NT2/D1 (cell line): ENCODE data around the gene PTPN1.

Source experiments
- DNase-seq: peaks from one replicate; pipeline ENCODE4 v3.0.0-alpha.2; 2011; ENCODE audit warnings: low read depth, low spot score
- H3K27me3 ChIP-seq: 2 replicates; pipeline ENCODE4 v1.6.0; 2011; ENCODE audit warnings: mild to moderate bottlenecking; ENCODE audit not compliant: insufficient read length, insufficient read depth
- H3K36me3 ChIP-seq: 2 replicates; pipeline ENCODE4 v1.6.1; 2011; ENCODE audit warnings: mild to moderate bottlenecking, low read length, mixed read lengths; ENCODE audit not compliant: insufficient read depth, insufficient read length
- H3K4me1 ChIP-seq: 2 replicates; pipeline ENCODE4 v1.5.1; 2011; ENCODE audit not compliant: insufficient read depth, insufficient read length
- H3K4me3 ChIP-seq: 2 replicates; pipeline ENCODE4 v1.5.1; 2011; ENCODE audit warnings: low read depth; ENCODE audit not compliant: insufficient read length
- H3K9ac ChIP-seq: 2 replicates; pipeline ENCODE4 v1.6.0; 2011; ENCODE audit warnings: low read depth; ENCODE audit not compliant: insufficient read length
- H3K9me3 ChIP-seq: 2 replicates; pipeline ENCODE4 v1.5.1; 2011; ENCODE audit warnings: mild to moderate bottlenecking, low read length; ENCODE audit not compliant: insufficient read depth
- SUZ12 ChIP-seq: IDR thresholded peaks from 2 replicates; pipeline ENCODE4 v1.6.1; 2011; ENCODE audit not compliant: insufficient read length, insufficient read depth; ENCODE audit errors: extremely low read depth
- YY1 ChIP-seq: IDR thresholded peaks from 2 replicates; pipeline ENCODE4 v1.6.1; 2011; ENCODE audit not compliant: insufficient read length, insufficient read depth
- ZNF274 ChIP-seq: IDR thresholded peaks from 2 replicates; pipeline ENCODE4 v1.6.1; 2011; ENCODE audit warnings: mild to moderate bottlenecking, low read depth, low read length

Gene PTPN1

DNA sequence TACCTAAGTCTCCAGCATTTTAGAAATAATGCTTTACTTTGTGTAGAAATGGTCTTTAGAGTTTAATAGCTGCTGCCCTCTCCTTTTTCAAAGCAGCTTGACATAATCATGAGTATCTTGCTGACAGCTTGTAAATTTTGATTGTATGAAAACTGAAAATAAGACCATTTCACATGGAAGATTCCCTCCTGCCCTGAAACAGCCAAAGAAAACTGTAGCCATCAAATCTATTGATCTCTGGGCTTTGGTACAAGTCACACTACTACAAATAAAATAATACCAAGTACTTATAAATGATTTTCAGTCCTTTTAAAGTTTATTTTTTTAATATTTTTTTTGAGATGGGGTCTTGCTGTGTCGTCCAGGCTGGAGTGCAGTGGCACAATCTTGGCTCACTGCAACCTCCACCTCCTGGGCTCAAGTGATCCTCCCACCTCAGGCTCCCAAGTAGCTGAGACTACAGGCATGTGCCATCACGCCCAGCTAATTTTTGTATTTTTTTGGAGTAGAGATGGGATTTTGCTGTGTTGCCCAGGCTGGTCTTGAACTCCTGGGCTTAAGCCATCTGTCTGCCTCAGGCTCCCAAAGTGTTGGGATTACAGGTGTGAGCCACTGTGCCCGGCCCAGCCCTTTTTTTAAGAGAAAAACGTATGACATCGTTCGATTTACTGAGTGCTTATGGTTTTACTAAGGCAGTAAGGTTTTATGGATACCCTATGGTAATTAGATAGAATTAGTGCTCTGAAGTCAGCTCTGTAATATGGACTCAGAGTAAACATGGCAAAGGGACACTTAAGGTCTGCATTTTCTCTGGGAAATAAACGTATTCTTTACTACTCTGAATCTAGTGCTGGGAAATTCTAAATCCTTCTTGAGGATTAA lies 7.0 kb downstream of the PTPN1 start:
- Histone ChIP-seq H3K9ac (no peak overlapping the region), H3K4me1 (no peaks in the 10 kb centered on the region)

DNA sequence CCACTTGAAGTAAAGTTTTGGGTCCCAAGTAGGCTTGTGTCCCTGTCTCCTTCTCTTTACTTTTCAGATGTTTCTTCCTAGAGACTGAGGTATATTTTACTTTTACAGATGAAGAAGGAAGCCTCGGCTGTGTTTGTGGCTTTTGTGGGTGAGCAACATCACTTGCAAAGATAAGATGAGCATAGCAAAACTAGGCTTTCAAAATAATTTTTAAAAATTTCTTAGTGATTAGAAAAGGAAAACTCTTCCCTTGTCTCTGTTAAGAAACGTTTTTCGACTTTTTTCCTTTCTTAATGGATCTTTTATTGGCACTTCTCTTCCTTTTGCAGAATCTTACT lies 7.6 kb downstream of the PTPN1 start:
- no peak for DNase-seq
- H3K36me3 ChIP-seq = peaks cover 13% of the 10 kb centered on the region
- H3K9me3 ChIP-seq = no peaks in the 10 kb centered on the region
- no peaks in the 10 kb centered on the region for H3K27me3 ChIP-seq
- H3K4me3 ChIP-seq = no peak overlapping the region
- H3K9ac ChIP-seq = no peak overlapping the region
- H3K4me1 ChIP-seq = no peaks in the 10 kb centered on the region
- no peak for TF ChIP-seq ZNF274
- no peak for TF ChIP-seq YY1

More for the DNA sequence above, 7.0 kb downstream of the PTPN1 start:
- no peaks in the 10 kb centered on the region for H3K27me3 ChIP-seq
- TF ChIP-seq YY1 = no peak
- no peak for TF ChIP-seq SUZ12
- no peak for TF ChIP-seq ZNF274
- no peaks in the 10 kb centered on the region for H3K9me3 ChIP-seq
- no peak for DNase-seq
- H3K36me3 ChIP-seq = peaks cover 12% of the 10 kb centered on the region
- no peak overlapping the region for H3K4me3 ChIP-seq

DNA sequence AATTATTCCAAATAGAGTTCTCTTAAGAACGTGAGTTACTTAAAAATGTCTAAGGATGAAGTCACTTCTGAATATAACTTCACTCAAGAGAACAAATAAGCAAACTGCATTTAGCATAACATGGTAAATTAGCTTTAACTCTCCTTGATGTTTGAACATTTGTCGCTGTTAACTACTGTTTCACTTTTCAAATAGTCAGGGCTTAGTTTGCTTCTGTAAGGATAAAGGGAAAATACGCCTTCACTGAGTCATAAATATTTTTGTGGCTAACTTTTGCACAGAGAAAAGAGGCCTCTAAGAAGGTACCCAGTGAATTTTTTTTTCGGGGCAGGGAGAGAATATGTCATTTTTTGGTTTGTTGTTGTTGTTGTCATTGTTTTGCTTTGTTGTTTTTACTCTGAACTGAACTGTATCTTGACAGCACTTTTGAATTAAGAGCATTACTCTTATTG lies 8.1 kb downstream of the PTPN1 start:
- H3K9me3 ChIP-seq = no peaks in the 10 kb centered on the region
- DNase-seq = no peak
- H3K4me1 ChIP-seq = no peaks in the 10 kb centered on the region
- peaks cover 13% of the 10 kb centered on the region for H3K36me3 ChIP-seq
- no peak overlapping the region for H3K4me3 ChIP-seq
- no peaks in the 10 kb centered on the region for H3K27me3 ChIP-seq
- TF ChIP-seq ZNF274 (no peak), YY1 (no peak), SUZ12 (no peak)
- H3K9ac ChIP-seq = no peak overlapping the region

DNA sequence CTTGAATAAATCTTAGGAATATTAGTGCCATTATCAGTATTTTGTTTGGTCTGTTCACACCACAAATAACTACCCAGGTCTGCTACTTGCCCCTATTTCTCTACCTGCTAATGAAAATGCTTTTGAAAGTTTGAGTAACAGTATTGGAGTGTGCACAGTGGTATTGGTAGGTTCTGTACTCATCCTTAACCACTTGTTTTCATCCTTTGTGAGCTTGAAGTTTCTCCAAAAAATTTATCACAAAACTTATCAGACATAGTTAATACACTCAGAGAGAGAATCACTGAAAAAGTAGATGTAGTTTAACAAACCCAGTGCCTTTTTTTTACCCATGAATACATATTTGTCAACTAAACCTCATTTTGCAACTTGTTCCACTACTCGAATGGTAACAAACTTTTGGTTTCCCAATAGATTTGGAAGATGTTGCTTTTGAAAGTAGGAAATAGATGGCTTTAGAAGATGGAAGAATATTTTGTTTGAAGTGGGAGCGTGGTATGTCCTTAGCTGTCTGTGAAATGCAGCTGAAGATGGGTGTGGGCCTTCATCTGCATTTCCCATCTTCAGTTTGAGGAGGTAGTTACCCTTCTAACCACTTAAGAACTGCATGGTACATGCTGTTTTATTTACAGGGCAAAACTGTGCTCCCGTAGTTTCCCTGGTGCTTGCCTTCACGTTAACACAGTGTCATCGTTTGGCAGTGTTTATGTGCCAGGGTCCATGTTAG lies 9.0 kb downstream of the PTPN1 start:
- Histone ChIP-seq H3K27me3 (no peaks in the 10 kb centered on the region), H3K4me3 (no peak overlapping the region), H3K36me3 (peaks cover 13% of the 10 kb centered on the region), H3K9ac (no peak overlapping the region), H3K4me1 (no peaks in the 10 kb centered on the region), H3K9me3 (no peaks in the 10 kb centered on the region)
- TF ChIP-seq YY1 (no peak), ZNF274 (no peak), SUZ12 (no peak)
- no peak for DNase-seq

DNA sequence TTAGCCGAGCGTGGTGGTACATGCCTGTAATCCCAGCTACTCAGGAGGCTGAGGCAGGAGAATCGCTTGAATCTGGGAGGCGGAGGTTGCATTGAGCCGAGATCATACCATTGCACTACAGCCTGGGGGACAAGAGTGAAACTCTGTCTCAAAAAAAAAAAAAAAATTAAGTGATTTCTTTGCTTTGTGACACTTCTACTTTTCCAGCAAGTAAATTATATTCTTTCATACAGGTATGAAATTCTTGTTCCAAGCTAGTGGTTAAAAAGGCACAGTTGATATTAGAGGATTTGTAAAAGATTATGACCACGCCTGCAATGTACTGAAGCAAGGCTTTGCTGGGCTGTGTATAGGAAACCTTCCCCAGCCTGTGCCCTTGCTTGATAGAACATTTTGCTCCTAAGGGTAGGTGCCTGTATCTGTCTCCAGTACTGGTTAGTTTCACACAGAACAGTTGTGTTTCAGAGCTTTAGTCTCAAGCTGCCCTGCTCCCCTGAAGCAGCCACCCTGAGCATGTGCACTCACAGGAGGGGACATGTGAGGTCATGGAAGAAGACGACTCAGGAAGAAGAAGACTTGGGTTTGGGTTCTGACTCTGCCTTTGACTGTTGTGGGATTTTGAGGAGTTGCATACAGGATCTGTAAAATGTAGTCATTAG lies 10.2 kb downstream of the PTPN1 start:
- Histone ChIP-seq H3K27me3 (no peaks in the 10 kb centered on the region), H3K4me3 (no peak overlapping the region), H3K9me3 (no peaks in the 10 kb centered on the region), H3K9ac (no peak overlapping the region), H3K4me1 (no peaks in the 10 kb centered on the region), H3K36me3 (peaks cover 5% of the 10 kb centered on the region)
- TF ChIP-seq SUZ12 (no peak), ZNF274 (no peak), YY1 (no peak)
- DNase-seq = no peak

DNA sequence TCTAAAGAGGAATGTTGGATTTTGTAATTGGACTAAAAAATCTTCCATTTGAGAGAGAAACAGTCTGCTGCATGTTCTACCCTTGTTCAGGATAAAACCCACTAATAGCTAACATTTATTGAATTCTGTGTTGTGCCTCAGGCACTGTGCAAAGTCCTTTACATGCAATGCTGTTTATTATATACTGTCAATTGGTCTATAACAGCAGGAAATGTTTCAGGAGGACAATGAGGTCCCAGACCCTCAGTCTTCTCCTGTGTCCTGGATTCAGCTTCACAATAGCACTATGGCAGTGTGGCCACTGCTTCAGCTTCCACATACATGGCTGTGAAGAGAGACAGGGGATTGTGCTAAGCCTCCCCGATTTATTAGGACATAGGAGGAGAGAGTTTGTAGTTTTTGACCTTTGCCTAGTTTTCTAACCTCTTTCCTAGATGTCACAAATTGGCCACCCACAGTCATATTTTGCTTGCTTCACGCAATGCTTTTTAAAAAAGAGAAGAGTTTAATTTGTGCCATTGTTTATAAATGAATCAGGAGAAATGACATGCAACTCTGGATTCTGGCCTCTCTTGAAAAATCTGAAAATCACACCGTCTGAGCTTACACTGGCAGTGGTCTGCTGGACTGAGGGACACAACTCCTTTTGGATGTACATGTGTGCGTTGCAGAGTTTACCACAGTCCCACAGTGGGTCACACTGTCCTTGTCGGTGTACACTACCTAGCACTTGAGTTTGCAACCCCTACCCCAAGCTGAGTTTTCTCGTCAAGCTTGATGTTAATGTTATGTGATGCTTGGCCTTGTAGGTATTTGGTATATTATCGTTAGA lies 11.3 kb downstream of the PTPN1 start:
- no peaks in the 10 kb centered on the region for H3K9me3 ChIP-seq
- H3K4me3 ChIP-seq = no peak overlapping the region
- H3K36me3 ChIP-seq = peaks cover 5% of the 10 kb centered on the region
- no peak for TF ChIP-seq YY1
- TF ChIP-seq SUZ12 = no peak
- TF ChIP-seq ZNF274 = no peak
- H3K27me3 ChIP-seq = no peaks in the 10 kb centered on the region
- peaks cover 6% of the 10 kb centered on the region for H3K4me1 ChIP-seq
- no peak for DNase-seq
- H3K9ac ChIP-seq = no peak overlapping the region
